Heart right ventricle (tissue), 16 donors: ENCODE data around the gene TSACC. TPM values are rescaled to one million over a fixed set of nuclear protein-coding genes. Genes with fewer than 3 reads are reported as not detected.
"Not testable (repeated sequence)": the region's sequence is repeated elsewhere in the genome, so short reads cannot be mapped to it uniquely, and the experiment has no call there.

ENCODE experiments used
- ATAC-seq, 8 donors: fragments of 200-7000 bp; cut with Tn5 transposase; one replicate each; pipeline ENCODE4 v1.9.1; 2020; ENCODE audit warnings: mild to moderate bottlenecking in 8 of 8, moderate library complexity in 8 of 8, moderate number of reproducible peaks in 1 of 8
- DNase-seq, 2 donors: peaks; one replicate each; pipeline ENCODE4 v3.0.0-alpha.2; 2020
- H3K27ac ChIP-seq, 10 donors: fragments of 200-600 bp; sonication (generic) in 2 of 10; one replicate each; pipeline versions ENCODE4 v1.5.0 to v1.8.0; 2020 to 2022; ENCODE audit warnings: mild to moderate bottlenecking in 3 of 10
- H3K27me3 ChIP-seq, 7 donors: fragments of 200-600 bp; one replicate each; pipeline ENCODE4 v1.8.0; 2021 to 2022; ENCODE audit warnings: mild to moderate bottlenecking in 2 of 7
- H3K36me3 ChIP-seq, 9 donors: fragments of 200-600 bp; sonication (generic) in 1 of 9; one replicate each; pipeline versions ENCODE4 v1.5.0 to v1.8.0; 2020 to 2022; ENCODE audit warnings: mild to moderate bottlenecking in 2 of 9
- H3K4me1 ChIP-seq, 9 donors: fragments of 200-600 bp; sonication (generic) in 1 of 9; one replicate each; pipeline versions ENCODE4 v1.5.0 to v1.8.0; 2020 to 2022; ENCODE audit warnings: mild to moderate bottlenecking in 4 of 9
- H3K4me3 ChIP-seq, 10 donors: fragments of 200-600 bp; sonication (generic) in 2 of 10; one replicate each; pipeline versions ENCODE4 v1.5.0 to v1.8.0; 2020 to 2022; ENCODE audit warnings: mild to moderate bottlenecking in 7 of 10, moderate library complexity in 2 of 10
- H3K9me3 ChIP-seq, 11 donors: fragments of 200-600 bp in 10 of 11; sonication (generic) in 2 of 11; one replicate each; pipeline versions ENCODE4 v1.5.0 to v1.8.0; 2013 to 2022; ENCODE audit warnings: mild to moderate bottlenecking in 2 of 11, control low read depth in 1 of 11, moderate library complexity in 1 of 11
- WGBS, 2 donors: extraction: QIAGEN DNeasy Blood & Tissue Kit; methylation state at CpG; one replicate each; pipeline ENCODE4 v1.1.7; 2013; ENCODE audit warnings: inconsistent platforms in 1 of 2; 5-methylcytosine and 5-hydroxymethylcytosine counted together
- intact Hi-C, 10 donors: fragments of 100-400 bp; cut with DNase I; formaldehyde crosslinking; loops; one replicate each; pipeline versions ENCODE4 v1.11.1 to v1.14.2; 2022
- polyA plus RNA-seq, 2 donors: library from polyadenylated mRNA; stranded (reverse); fragments of 200-250 nt; gene quantifications; one replicate each; pipeline ENCODE4 v1.2.3, GENCODE V29; 2013
- total RNA-seq, 10 donors: library from RNA; stranded (reverse); fragmentation: NEBNext Ultra II Directional in 3 of 10; extraction: Animal tissue kit (Norgen Biotek cat#: 25700) in 3 of 10; gene quantifications; one replicate each; pipeline versions ENCODE4 v1.2.1 to v1.2.4, GENCODE V29; 2021 to 2023
- TF ChIP-seq, protein P1 (sequence below), 9 donors: fragments of 200-600 bp; sonication (generic) in 2 of 9; IDR thresholded peaks; one replicate each; pipeline versions ENCODE4 v1.5.0 to v1.8.0; 2021 to 2022; ENCODE audit warnings: antibody characterized with exemption in 9 of 9, mild to moderate bottlenecking in 5 of 9, moderate library complexity in 1 of 9
- donor health status: Arrhythmogenic right ventricular cardiomyopathy.
- donor health status: ischemic (EF 13 %, LVEDD 7.1; RV severe dilation, severe dysfunction).
- donor health status: healthy with polysubstance abuse.
- donor health status: DM: no; HTN: yes; CAD: no.
- donor health status: DM: no; HTN: no; CAD: no.
- donor health status: ischemic (EF 25% LVEDD 6.9; RV normal size, moderate dysfunction).
- donor health status: ischemic (EF 25% LVEDD 5.7; RV mildly dilated, moderate dysfunction).
- donor health status: healthy.
- donor health status: DM: yes; HTN: yes; CAD: no.
- donor health status: Ischemic cardiomyopathy.
- donor health status: ischemic (EF 35%, LVEDD 5.7; RV mildly dilated, moderate dysfunction).
- donor health status: nonischemic (EF 11% LVEDD 7.7; RV severe dilation, severe dysfunction).
- donor health status: DM: yes; HTN: yes; CAD: no.
- donor health status: PGD.
- donor health status: ischemic (EF 29% LVEDD 5.4; RV normal size, mild dysfunction).
- donor health status: nonischemic (EF 23%, LVEDD 6.1; RV moderate dilation, normal function).

TSACC gene
- total and polyA plus RNA-seq, 12 donors = 0.64 to 0.79 (median 0.66) TPM; not detected in 9

DNA sequence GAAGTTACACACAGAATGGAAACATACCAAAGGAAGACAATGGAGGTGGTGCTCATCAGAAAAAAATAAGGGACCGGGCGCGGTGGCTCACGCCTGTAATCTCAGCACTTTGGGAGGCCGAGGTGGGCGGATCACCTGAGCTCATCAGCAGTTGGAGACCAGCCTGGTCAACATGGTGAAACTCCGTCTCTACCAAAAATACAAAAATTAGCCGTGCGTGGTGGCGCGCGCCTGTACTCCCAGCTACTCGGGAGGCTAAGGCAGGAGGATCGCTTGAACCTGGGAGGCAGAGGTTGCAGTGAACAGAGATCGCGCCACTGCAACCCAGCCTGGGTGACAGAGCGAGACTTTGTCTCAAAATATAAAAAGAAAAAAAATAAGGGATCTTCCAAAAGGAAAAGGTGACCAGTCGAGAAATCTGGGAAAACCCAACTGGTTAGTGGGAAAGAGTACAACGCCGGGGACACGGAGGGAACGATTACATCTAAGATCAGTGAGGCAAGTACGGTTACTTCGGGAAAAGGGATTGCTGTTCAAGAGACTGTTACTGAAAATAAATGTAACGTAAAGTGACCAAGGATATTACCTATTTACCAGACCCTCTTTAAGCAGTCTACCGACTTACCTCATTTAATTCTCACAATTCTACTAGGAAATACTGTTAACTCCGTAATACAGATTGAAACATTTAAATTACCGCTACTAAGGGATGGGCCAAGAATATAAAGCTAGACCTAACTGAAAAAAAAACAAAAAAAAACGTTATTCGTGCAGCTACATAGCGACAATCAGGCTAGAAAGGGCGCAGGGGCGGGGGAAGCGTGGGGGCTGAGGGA, 1.1 kb upstream of the TSACC start:
- Histone ChIP-seq H3K27ac (peak overlapping the region; percentile 32 to 91 (median 82)), H3K9me3 (no peaks in the 10 kb centered on the region), H3K27me3 (no peaks in the 10 kb centered on the region), H3K4me1 (peaks cover 8 to 25% (median 20%) of the 10 kb centered on the region in 9 donors), H3K36me3 (peaks cover 0 to 42% (median 28%) of the 10 kb centered on the region in 9 donors), H3K4me3 (peak overlapping the region; percentile 63 to 99 (median 86))
- TF ChIP-seq, protein P1, sequence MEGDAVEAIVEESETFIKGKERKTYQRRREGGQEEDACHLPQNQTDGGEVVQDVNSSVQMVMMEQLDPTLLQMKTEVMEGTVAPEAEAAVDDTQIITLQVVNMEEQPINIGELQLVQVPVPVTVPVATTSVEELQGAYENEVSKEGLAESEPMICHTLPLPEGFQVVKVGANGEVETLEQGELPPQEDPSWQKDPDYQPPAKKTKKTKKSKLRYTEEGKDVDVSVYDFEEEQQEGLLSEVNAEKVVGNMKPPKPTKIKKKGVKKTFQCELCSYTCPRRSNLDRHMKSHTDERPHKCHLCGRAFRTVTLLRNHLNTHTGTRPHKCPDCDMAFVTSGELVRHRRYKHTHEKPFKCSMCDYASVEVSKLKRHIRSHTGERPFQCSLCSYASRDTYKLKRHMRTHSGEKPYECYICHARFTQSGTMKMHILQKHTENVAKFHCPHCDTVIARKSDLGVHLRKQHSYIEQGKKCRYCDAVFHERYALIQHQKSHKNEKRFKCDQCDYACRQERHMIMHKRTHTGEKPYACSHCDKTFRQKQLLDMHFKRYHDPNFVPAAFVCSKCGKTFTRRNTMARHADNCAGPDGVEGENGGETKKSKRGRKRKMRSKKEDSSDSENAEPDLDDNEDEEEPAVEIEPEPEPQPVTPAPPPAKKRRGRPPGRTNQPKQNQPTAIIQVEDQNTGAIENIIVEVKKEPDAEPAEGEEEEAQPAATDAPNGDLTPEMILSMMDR (IDR thresholded peaks at IDR 0.05) = no peak
- intact Hi-C loops = no loop called here
- DNase-seq (peak in 1 of 2 donors; percentile 22), ATAC-seq (peak in 3 of 8 donors; percentile 1 to 2 (median 2))
- 33 to 35% methylated on average over 34 of the region's 34 CpGs for WGBS, 2 donors

DNA sequence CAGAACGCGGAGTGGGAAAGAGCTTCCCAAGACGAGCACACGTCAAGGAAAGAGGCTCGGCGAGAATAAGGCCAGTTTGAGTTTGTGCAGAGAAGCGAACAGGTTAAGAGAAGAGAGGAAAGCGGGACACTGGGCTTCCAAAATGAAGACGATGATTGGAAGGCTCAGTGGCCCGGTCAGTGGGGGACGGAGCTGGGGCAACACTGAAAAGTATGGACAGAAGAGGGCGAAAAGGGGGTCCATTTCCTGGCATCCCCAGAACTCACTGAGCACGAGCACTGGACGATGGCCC, 492 bp upstream of the TSACC start:
- Histone ChIP-seq H3K9me3 (no peaks in the 10 kb centered on the region), H3K4me1 (peaks cover 8 to 25% (median 20%) of the 10 kb centered on the region in 9 donors), H3K4me3 (peak overlapping the region; percentile 63 to 99 (median 86)), H3K27ac (peak overlapping the region; percentile 32 to 91 (median 82)), H3K36me3 (peaks cover 0 to 36% (median 23%) of the 10 kb centered on the region in 9 donors), H3K27me3 (no peaks in the 10 kb centered on the region)
- DNase-seq = no peak
- WGBS, 2 donors = 0 to 1% methylated on average over 14 of the region's 14 CpGs
- TF ChIP-seq, protein P1 (IDR thresholded peaks at IDR 0.05) = peak in 1 of 9 donors; percentile 17
- peak in 6 of 8 donors; percentile 0 to 26 (median 8) for ATAC-seq
- intact Hi-C loops = no loop called here

DNA sequence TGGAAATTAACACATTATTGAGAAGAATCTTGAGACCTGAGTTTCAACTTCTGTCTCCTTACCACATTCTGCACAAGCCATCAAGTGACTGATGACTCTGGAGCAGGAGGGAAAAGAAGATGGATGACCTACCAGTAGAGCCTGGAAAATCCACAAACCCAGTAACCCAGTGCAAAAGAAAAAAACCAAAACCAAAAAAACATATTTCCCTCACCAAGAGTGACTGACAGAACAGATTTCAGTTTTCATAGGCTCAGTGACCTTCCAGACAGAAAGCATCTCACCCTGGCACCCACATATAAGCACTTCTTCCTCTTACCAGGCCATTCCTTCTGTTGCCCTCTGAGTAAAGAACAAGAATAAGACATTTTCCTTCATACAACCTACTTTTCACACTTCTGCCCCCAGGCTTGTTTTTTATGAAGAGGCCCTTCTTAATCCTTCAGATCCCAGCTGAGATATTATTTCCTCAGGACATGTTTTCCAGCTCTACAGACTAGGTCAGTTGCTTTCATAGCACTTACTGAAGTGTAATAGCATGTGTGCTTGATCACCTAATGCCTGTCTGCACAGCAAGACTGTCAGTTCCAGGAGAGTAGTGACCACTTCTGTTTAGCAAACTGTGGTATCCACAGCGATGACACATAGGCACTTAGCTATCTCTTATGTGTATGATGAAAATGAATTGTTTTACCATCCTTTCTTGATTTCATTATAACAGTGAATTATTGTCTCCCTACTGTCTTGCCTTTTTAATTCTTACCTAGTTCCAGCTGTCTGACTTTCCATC, 4.0 kb downstream of the TSACC start:
- H3K27me3 ChIP-seq = peaks cover 0 to 28% (median 11%) of the 10 kb centered on the region in 7 donors
- H3K27ac ChIP-seq = no peak overlapping the region
- no peak overlapping the region for H3K4me3 ChIP-seq
- no peaks in the 10 kb centered on the region for H3K36me3 ChIP-seq
- DNase-seq = no peak
- ATAC-seq = no peak
- WGBS, 2 donors = 80 to 93% methylated on average over 1 of the region's 1 CpG
- H3K4me1 ChIP-seq = peaks cover 0 to 3% (median 1%) of the 10 kb centered on the region in 9 donors
- intact Hi-C loops = no loop called here
- TF ChIP-seq, protein P1 (IDR thresholded peaks at IDR 0.05) = no peak
- no peaks in the 10 kb centered on the region for H3K9me3 ChIP-seq

DNA sequence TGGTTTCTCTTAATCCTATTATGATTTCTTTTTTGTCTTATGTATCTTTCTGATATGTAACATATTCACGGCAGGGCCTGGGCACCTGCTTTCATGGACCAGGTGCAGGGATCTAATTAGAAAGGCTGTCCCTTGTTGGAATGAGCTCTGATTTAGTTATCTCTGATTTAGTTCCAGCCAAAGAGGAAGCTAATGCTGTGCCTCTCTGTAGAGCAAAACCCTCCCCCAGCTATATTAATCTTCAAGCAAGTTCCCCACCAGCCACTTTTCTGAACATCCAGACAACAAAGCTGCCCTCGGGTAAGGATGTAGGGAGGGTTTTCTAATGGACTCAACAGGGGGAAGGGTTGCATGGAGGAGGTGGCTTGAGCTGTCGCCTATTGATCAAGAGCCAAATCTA, 6.1 kb downstream of the TSACC start:
- Histone ChIP-seq H3K36me3 (no peaks in the 10 kb centered on the region), H3K27me3 (peaks cover 0 to 28% (median 11%) of the 10 kb centered on the region in 7 donors), H3K4me1 (no peaks in the 10 kb centered on the region), H3K27ac (no peak overlapping the region), H3K9me3 (no peaks in the 10 kb centered on the region), H3K4me3 (no peak overlapping the region)
- TF ChIP-seq, protein P1 (IDR thresholded peaks at IDR 0.05) = no peak
- 64 to 68% methylated on average over 3 of the region's 3 CpGs for WGBS, 2 donors
- DNase-seq (no peak), ATAC-seq (no peak)
- intact Hi-C loops = no loop called here

DNA sequence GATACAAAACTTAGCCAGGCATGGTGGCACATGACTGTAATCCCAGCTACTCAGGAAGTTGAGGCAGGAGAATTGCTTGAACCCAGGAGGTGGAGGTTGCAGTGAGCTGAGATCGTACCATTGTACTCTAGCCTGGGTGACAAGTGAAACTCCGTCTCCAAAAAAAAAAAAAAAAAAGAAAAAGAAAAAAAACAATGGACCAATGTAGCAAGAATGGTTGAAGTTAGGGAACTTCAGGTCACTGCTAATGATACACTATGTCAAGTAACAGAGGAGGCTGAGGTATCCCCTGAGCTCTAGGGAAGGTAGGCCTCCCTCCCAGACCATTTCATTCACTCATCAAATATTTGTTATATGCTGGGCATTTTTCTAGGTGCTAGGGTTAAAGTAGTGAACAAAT, 7.7 kb downstream of the TSACC start:
- H3K4me1 ChIP-seq, intact Hi-C loops, ATAC-seq, H3K4me3 ChIP-seq, H3K27ac ChIP-seq, DNase-seq, H3K36me3 ChIP-seq, H3K9me3 ChIP-seq: not testable (repeated sequence)
- WGBS, 2 donors = 86 to 88% methylated on average over 2 of the region's 2 CpGs
- peaks cover 0 to 28% (median 11%) of the 10 kb centered on the region in 7 donors for H3K27me3 ChIP-seq
